ENCODE measurements around the gene ERICH6. TPM values are rescaled to one million over a fixed set of nuclear protein-coding genes. Genes with fewer than 3 reads are reported as not detected.

The ERICH6 gene
- not detected for total RNA-seq

- peak; percentile 83 for DNase-seq
Measured at GRCh38 chr3:150703756-150704344, at the start of gene ERICH6. TSS of gene ERICH6 (minus strand) at chr3:150703920. CDS start at chr3:150703898, 22 bp downstream.

- DNase-seq = no peak
Measured at GRCh38 chr3:150751781-150752263, 48.1 kb upstream of the ERICH6 start.

GRCh38 chr3:150749255-150749654 is 45.5 kb upstream of the ERICH6 start:
- no peak for DNase-seq

- DNase-seq = no peak
Measured at GRCh38 chr3:150748684-150749047, 44.9 kb upstream of the ERICH6 start.

GRCh38 chr3:150747886-150748683 is 44.4 kb upstream of the ERICH6 start:
- DNase-seq = no peak

GRCh38 chr3:150746791-150747590 is 43.3 kb upstream of the ERICH6 start:
- DNase-seq = no peak

- DNase-seq = no peak
Measured at GRCh38 chr3:150745832-150746231, 42.1 kb upstream of the ERICH6 start.

GRCh38 chr3:150744919-150745211 is 41.1 kb upstream of the ERICH6 start:
- no peak for DNase-seq

GRCh38 chr3:150744041-150744918 is 40.6 kb upstream of the ERICH6 start:
- no peak for DNase-seq

- no peak for DNase-seq
Measured at GRCh38 chr3:150743508-150743907, 39.8 kb upstream of the ERICH6 start.

GRCh38 chr3:150742679-150743078 is 39.0 kb upstream of the ERICH6 start:
- DNase-seq = no peak

GRCh38 chr3:150742141-150742523 is 38.4 kb upstream of the ERICH6 start:
- no peak for DNase-seq

GRCh38 chr3:150741497-150742140 is 37.9 kb upstream of the ERICH6 start:
- no peak for DNase-seq

GRCh38 chr3:150740733-150741496 is 37.2 kb upstream of the ERICH6 start:
- DNase-seq = no peak

GRCh38 chr3:150739877-150740645 is 36.3 kb upstream of the ERICH6 start:
- no peak for DNase-seq

GRCh38 chr3:150739200-150739863 is 35.6 kb upstream of the ERICH6 start:
- DNase-seq = no peak

- DNase-seq = no peak
Measured at GRCh38 chr3:150738688-150739087, 35.0 kb upstream of the ERICH6 start.

GRCh38 chr3:150737874-150738679 is 34.4 kb upstream of the ERICH6 start:
- DNase-seq = no peak
